ENCODE measurements around the gene ANKRD39. TPM values are rescaled to one million over a fixed set of nuclear protein-coding genes. Genes with fewer than 3 reads are reported as not detected.

Gene ANKRD39
- total RNA-seq, 1 experiment from 2014 or later: 19.3 TPM

DNA sequence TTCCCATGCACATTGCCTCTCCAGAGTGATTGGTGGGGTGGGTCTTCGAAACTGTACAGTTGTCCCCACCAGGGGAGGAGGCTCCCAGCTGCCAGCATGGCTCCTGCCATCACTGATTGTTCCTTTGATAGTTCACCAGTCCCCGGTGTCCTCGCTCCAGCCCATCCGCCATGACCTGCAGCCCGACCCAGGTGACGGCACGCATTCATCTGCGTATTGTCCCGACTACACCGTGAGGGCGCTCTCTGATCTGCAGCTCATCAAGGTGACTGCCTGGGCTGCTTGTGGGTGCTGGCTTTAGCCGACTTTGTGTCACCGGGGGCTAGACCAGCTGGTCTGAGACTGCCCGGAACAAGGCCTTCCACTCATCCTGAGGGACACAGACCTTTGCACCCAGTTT is 29.4 kb downstream of the ANKRD39 start:
- CTCF ChIA-PET: no interaction called here
- Mint-ChIP-seq H3K4me3 (ENCODE audit: unreplicated experiment) (no peak overlapping the region), H3K27ac (ENCODE audit: unreplicated experiment) (no peak overlapping the region), H3K27me3 (ENCODE audit: insufficient read depth, unreplicated experiment) (no peaks in the 10 kb centered on the region), H3K4me1 (ENCODE audit: low read depth, unreplicated experiment) (peaks cover 54% of the 10 kb centered on the region), H3K36me3 (ENCODE audit: insufficient read depth, unreplicated experiment) (peaks cover 99% of the 10 kb centered on the region), H3K9me3 (ENCODE audit: unreplicated experiment) (no peaks in the 10 kb centered on the region)
- H3K36me3 ChIP-seq (ENCODE audit: control insufficient read depth, insufficient read depth, low read length): peaks cover 19% of the 10 kb centered on the region
- BruUV-seq (replicated peaks): no TSS peak
- H3K27me3 ChIP-seq (replicated peaks; ENCODE audit: control insufficient read depth, insufficient read depth, low read length): no peaks in the 10 kb centered on the region
- peaks cover 34% of the 10 kb centered on the region for H3K4me1 ChIP-seq
- POLR2A ChIA-PET: no interaction called here
- TF ChIP-seq CTCF (IDR thresholded peaks at IDR 0.05; ENCODE audit: insufficient read depth in 1 of 2, low read depth in 1 of 2, low read length in 1 of 2, severe bottlenecking in 1 of 2, unreplicated experiment in 1 of 2): no peak
- intact Hi-C loops (cut with micrococcal nuclease; ENCODE audit: unreplicated experiment): no loop called here
- H3K4me3 ChIP-seq (ENCODE audit: low read depth, low read length): no peak overlapping the region
- no peak for DNase-seq
- no peaks in the 10 kb centered on the region for H3K9me3 ChIP-seq

DNA sequence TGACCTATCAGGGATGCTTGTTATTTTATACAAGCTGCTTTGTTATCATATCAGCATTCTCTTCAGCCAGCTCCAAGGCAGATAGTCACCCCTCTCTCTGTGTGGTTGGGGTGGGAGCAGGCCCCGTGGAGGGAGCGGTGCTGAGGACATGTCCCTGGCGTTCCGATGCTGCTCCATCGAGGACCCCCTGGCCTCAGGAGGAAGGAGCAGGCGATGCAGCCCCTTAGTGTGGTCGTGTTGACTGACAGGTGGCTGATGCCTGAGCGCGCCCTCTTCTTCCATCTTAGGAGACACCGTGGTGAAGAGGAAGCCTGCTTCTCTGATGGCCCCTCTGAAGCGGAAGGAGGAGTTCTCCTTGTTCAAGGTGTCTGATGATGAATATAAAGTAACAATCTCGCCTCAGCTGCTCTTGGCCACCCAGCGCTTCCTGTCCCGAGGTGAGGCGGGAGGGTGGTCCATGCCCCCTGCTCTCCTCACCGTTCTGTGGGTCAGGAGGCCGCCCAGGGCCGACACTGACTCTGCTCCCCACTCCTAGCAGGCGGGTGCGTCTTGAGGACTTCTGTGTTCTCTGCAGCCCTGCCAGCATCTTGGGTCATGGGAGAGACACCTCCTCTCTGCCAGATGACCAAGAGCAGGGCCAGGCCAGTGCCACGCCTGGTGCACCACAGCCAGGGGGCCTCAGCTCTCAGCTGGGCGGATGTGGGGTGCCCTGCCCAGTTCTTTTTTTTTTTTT is 31.1 kb downstream of the ANKRD39 start:
- ChIA-PET CTCF (interaction anchor here (0.6 kb wide), 1 partner anchor 274 kb away, joined by 3 read pairs; no protein-coding TSS in a partner anchor), POLR2A (no interaction called here)
- H3K27me3 Mint-ChIP-seq (ENCODE audit: insufficient read depth, unreplicated experiment): no peaks in the 10 kb centered on the region
- peaks cover 31% of the 10 kb centered on the region for H3K4me1 ChIP-seq
- H3K4me1 Mint-ChIP-seq (ENCODE audit: low read depth, unreplicated experiment): peaks cover 36% of the 10 kb centered on the region
- no peak for DNase-seq
- H3K9me3 Mint-ChIP-seq (ENCODE audit: unreplicated experiment): no peaks in the 10 kb centered on the region
- intact Hi-C loops (cut with micrococcal nuclease; ENCODE audit: unreplicated experiment): no loop called here
- peaks cover 96% of the 10 kb centered on the region for H3K36me3 Mint-ChIP-seq (ENCODE audit: insufficient read depth, unreplicated experiment)
- H3K4me3 Mint-ChIP-seq (ENCODE audit: unreplicated experiment): no peak overlapping the region
- TF ChIP-seq CTCF (IDR thresholded peaks at IDR 0.05; ENCODE audit: insufficient read depth in 1 of 2, low read depth in 1 of 2, low read length in 1 of 2, severe bottlenecking in 1 of 2, unreplicated experiment in 1 of 2): no peak
- H3K4me3 ChIP-seq (ENCODE audit: low read depth, low read length): no peak overlapping the region
- no peaks in the 10 kb centered on the region for H3K27me3 ChIP-seq (replicated peaks; ENCODE audit: control insufficient read depth, insufficient read depth, low read length)
- no peaks in the 10 kb centered on the region for H3K9me3 ChIP-seq
- H3K27ac Mint-ChIP-seq (ENCODE audit: unreplicated experiment): no peak overlapping the region
- BruUV-seq (replicated peaks): no TSS peak
- H3K36me3 ChIP-seq (ENCODE audit: control insufficient read depth, insufficient read depth, low read length): peaks cover 14% of the 10 kb centered on the region

DNA sequence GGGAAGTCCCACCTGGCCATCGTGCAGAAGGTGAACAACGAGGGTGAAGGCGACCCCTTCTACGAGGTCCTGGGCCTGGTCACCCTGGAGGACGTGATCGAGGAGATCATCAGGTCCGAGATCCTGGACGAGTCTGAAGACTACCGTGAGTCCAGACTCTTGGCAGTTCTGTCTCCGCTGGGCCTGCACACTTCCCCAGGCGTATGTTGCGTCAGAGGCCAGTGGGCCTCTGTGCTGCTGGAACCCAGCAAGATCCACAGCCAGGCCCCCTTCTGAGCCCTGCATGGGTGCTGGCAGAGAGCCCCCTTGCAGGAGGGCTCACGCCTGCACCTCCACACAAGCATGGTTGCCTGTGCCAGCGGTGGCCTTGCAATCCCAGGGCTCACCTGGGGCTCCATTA is 32.8 kb downstream of the ANKRD39 start:
- DNase-seq: no peak
- Histone ChIP-seq H3K4me3 (ENCODE audit: low read depth, low read length) (no peak overlapping the region), H3K36me3 (ENCODE audit: control insufficient read depth, insufficient read depth, low read length) (peaks cover 13% of the 10 kb centered on the region), H3K27me3 (replicated peaks; ENCODE audit: control insufficient read depth, insufficient read depth, low read length) (no peaks in the 10 kb centered on the region), H3K4me1 (peaks cover 43% of the 10 kb centered on the region), H3K9me3 (no peaks in the 10 kb centered on the region)
- H3K4me3 Mint-ChIP-seq (ENCODE audit: unreplicated experiment): no peak overlapping the region
- H3K36me3 Mint-ChIP-seq (ENCODE audit: insufficient read depth, unreplicated experiment): peaks cover 97% of the 10 kb centered on the region
- H3K27ac Mint-ChIP-seq (ENCODE audit: unreplicated experiment): peak overlapping the region; percentile 46
- no peaks in the 10 kb centered on the region for H3K27me3 Mint-ChIP-seq (ENCODE audit: insufficient read depth, unreplicated experiment)
- ChIA-PET CTCF (interaction anchor here (1.5 to 1.6 kb wide), 2 partner anchors 33 to 271 kb away, joined by 3 to 8 read pairs; partner anchors contain the start of gene ANKRD39), POLR2A (no interaction called here)
- H3K9me3 Mint-ChIP-seq (ENCODE audit: unreplicated experiment): no peaks in the 10 kb centered on the region
- intact Hi-C loops (cut with micrococcal nuclease; ENCODE audit: unreplicated experiment): no loop called here
- H3K4me1 Mint-ChIP-seq (ENCODE audit: low read depth, unreplicated experiment): peaks cover 38% of the 10 kb centered on the region
- no TSS peak for BruUV-seq (replicated peaks)
- no peak for TF ChIP-seq CTCF (IDR thresholded peaks at IDR 0.05; ENCODE audit: insufficient read depth in 1 of 2, low read depth in 1 of 2, low read length in 1 of 2, severe bottlenecking in 1 of 2, unreplicated experiment in 1 of 2)
